Fibroblast of skin of right biceps (primary cell): Measurements from ENCODE around the gene BRD2.

Source experiments
- DNase-seq: peaks from one replicate; pipeline ENCODE4 v3.0.0-alpha.2; 2013

Gene BRD2

GRCh38 chr6:32973144-32974015 is 5.0 kb downstream of the BRD2 start:
- DNase-seq = peak; percentile 49

- peak; percentile 47 for DNase-seq
Measured at GRCh38 chr6:32974016-32974333, 5.6 kb downstream of the BRD2 start.

- no peak for DNase-seq
Measured at GRCh38 chr6:32974541-32975308, 6.3 kb downstream of the BRD2 start.

GRCh38 chr6:32975886-32976285 is 7.5 kb downstream of the BRD2 start:
- no peak for DNase-seq

GRCh38 chr6:32976334-32977069 is 8.1 kb downstream of the BRD2 start:
- no peak for DNase-seq

- DNase-seq = no peak
Measured at GRCh38 chr6:32977272-32977952, 9.0 kb downstream of the BRD2 start.

- DNase-seq = no peak
Measured at GRCh38 chr6:32977953-32978324, 9.5 kb downstream of the BRD2 start.

- no peak for DNase-seq
Measured at GRCh38 chr6:32979720-32980487, 11.5 kb downstream of the BRD2 start.

GRCh38 chr6:32980488-32981038 is 12.2 kb downstream of the BRD2 start:
- no peak for DNase-seq

GRCh38 chr6:32982084-32982701 is 13.8 kb downstream of the BRD2 start:
- no peak for DNase-seq

- DNase-seq = no peak
Measured at GRCh38 chr6:32982702-32983492, 14.5 kb downstream of the BRD2 start.

GRCh38 chr6:32983493-32983848 is 15.1 kb downstream of the BRD2 start:
- no peak for DNase-seq

GRCh38 chr6:32983964-32984621 is 15.7 kb downstream of the BRD2 start:
- no peak for DNase-seq

- peak; percentile 77 for DNase-seq
Measured at GRCh38 chr6:32984622-32985389, 16.4 kb downstream of the BRD2 start.

GRCh38 chr6:32989368-32989767 is 21.0 kb downstream of the BRD2 start:
- DNase-seq = no peak

- DNase-seq = no peak
Measured at GRCh38 chr6:32991972-32992371, 23.6 kb downstream of the BRD2 start.

- DNase-seq = no peak
Measured at GRCh38 chr6:32993363-32993973, 25.1 kb downstream of the BRD2 start.

GRCh38 chr6:32995448-32995847 is 27.1 kb downstream of the BRD2 start:
- DNase-seq = no peak

GRCh38 chr6:33000055-33000454 is 31.7 kb downstream of the BRD2 start:
- DNase-seq = no peak
